Central memory CD8-positive, alpha-beta T cell (primary cell): ENCODE measurements around the gene EBF3.

Experiments
- ATAC-seq: fragments of 150-1000 bp; cut with Tn5 transposase; replicated peaks from 2 replicates; pipeline ENCODE4 v1.10.0; 2022; ENCODE audit warnings: mild to moderate bottlenecking, moderate FRiP score, moderate number of reproducible peaks; ENCODE audit not compliant: poor library complexity, severe bottlenecking; ENCODE audit errors: extremely low read depth
- DNase-seq, 2 donors: peaks; one replicate each; pipeline ENCODE4 v3.0.0; 2021; ENCODE audit warnings: low spot score in 2 of 2
- H3K27ac Mint-ChIP-seq: one replicate; pipeline ENCODE4 v1.8.0; 2022; ENCODE audit warnings: low read depth, mild to moderate bottlenecking, moderate library complexity, mixed read lengths
- H3K27me3 Mint-ChIP-seq: one replicate; pipeline ENCODE4 v1.8.0; 2022; ENCODE audit warnings: mixed read lengths
- H3K36me3 Mint-ChIP-seq: one replicate; pipeline ENCODE4 v1.8.0; 2022; ENCODE audit warnings: mild to moderate bottlenecking, moderate library complexity, mixed read lengths; ENCODE audit not compliant: insufficient read depth
- H3K4me1 Mint-ChIP-seq: one replicate; pipeline ENCODE4 v1.8.0; 2022; ENCODE audit warnings: mixed read lengths
- H3K4me3 Mint-ChIP-seq: one replicate; pipeline ENCODE4 v1.8.0; 2022; ENCODE audit warnings: mild to moderate bottlenecking, moderate library complexity, mixed read lengths
- H3K9me3 Mint-ChIP-seq: one replicate; pipeline ENCODE4 v1.8.0; 2022; ENCODE audit warnings: mixed read lengths

EBF3 gene

GRCh38 chr10:129910861-129911260, 53.2 kb downstream of the EBF3 start:
- no peak for ATAC-seq
- no peak for DNase-seq
- Mint-ChIP-seq H3K4me3 (no peak overlapping the region), H3K9me3 (no peaks in the 10 kb centered on the region), H3K27me3 (peaks cover 19% of the 10 kb centered on the region), H3K4me1 (no peaks in the 10 kb centered on the region), H3K27ac (no peak overlapping the region), H3K36me3 (no peaks in the 10 kb centered on the region)

GRCh38 chr10:129909531-129910256, 54.4 kb downstream of the EBF3 start:
- H3K27me3 Mint-ChIP-seq, result peaks cover 19% of the 10 kb centered on the region
- no peak overlapping the region for H3K4me3 Mint-ChIP-seq
- no peaks in the 10 kb centered on the region for H3K9me3 Mint-ChIP-seq
- H3K27ac Mint-ChIP-seq, result no peak overlapping the region
- DNase-seq (no peak), ATAC-seq (no peak)
- no peaks in the 10 kb centered on the region for H3K36me3 Mint-ChIP-seq
- no peaks in the 10 kb centered on the region for H3K4me1 Mint-ChIP-seq

- DNase-seq, result no peak
- Mint-ChIP-seq H3K4me3 (no peak overlapping the region), H3K4me1 (no peaks in the 10 kb centered on the region), H3K27ac (no peak overlapping the region), H3K9me3 (no peaks in the 10 kb centered on the region), H3K27me3 (peaks cover 19% of the 10 kb centered on the region), H3K36me3 (no peaks in the 10 kb centered on the region)
- no peak for ATAC-seq
Measured at GRCh38 chr10:129909080-129909479, 55.0 kb downstream of the EBF3 start.

GRCh38 chr10:129908406-129908805, 55.7 kb downstream of the EBF3 start:
- Mint-ChIP-seq H3K36me3 (no peaks in the 10 kb centered on the region), H3K27me3 (peaks cover 19% of the 10 kb centered on the region), H3K4me1 (no peaks in the 10 kb centered on the region), H3K4me3 (no peak overlapping the region), H3K27ac (no peak overlapping the region), H3K9me3 (no peaks in the 10 kb centered on the region)
- no peak for DNase-seq
- no peak for ATAC-seq

GRCh38 chr10:129905553-129905952, 58.5 kb downstream of the EBF3 start:
- Mint-ChIP-seq H3K27ac (no peak overlapping the region), H3K4me1 (no peaks in the 10 kb centered on the region), H3K27me3 (peaks cover 13% of the 10 kb centered on the region), H3K36me3 (no peaks in the 10 kb centered on the region), H3K9me3 (no peaks in the 10 kb centered on the region), H3K4me3 (no peak overlapping the region)
- no peak for ATAC-seq
- no peak for DNase-seq

GRCh38 chr10:129904323-129904722, 59.8 kb downstream of the EBF3 start:
- DNase-seq, result no peak
- H3K36me3 Mint-ChIP-seq, result no peaks in the 10 kb centered on the region
- H3K9me3 Mint-ChIP-seq, result no peaks in the 10 kb centered on the region
- no peaks in the 10 kb centered on the region for H3K4me1 Mint-ChIP-seq
- H3K4me3 Mint-ChIP-seq, result no peak overlapping the region
- no peak for ATAC-seq
- peaks cover 9% of the 10 kb centered on the region for H3K27me3 Mint-ChIP-seq
- H3K27ac Mint-ChIP-seq, result no peak overlapping the region

- Mint-ChIP-seq H3K27me3 (peaks cover 11% of the 10 kb centered on the region), H3K9me3 (no peaks in the 10 kb centered on the region)
- ATAC-seq, result no peak
Measured at GRCh38 chr10:129901389-129902006, 62.6 kb downstream of the EBF3 start.

GRCh38 chr10:129900825-129901224, 63.2 kb downstream of the EBF3 start:
- no peaks in the 10 kb centered on the region for H3K36me3 Mint-ChIP-seq
- no peak overlapping the region for H3K27ac Mint-ChIP-seq
- no peaks in the 10 kb centered on the region for H3K9me3 Mint-ChIP-seq
- ATAC-seq (no peak), DNase-seq (no peak)
- peaks cover 10% of the 10 kb centered on the region for H3K27me3 Mint-ChIP-seq
- H3K4me1 Mint-ChIP-seq, result no peaks in the 10 kb centered on the region
- H3K4me3 Mint-ChIP-seq, result no peak overlapping the region

More at GRCh38 chr10:129901389-129902006, 62.6 kb downstream of the EBF3 start:
- H3K4me3 Mint-ChIP-seq, result no peak overlapping the region
- H3K36me3 Mint-ChIP-seq, result no peaks in the 10 kb centered on the region
- no peak overlapping the region for H3K27ac Mint-ChIP-seq
- H3K4me1 Mint-ChIP-seq, result no peaks in the 10 kb centered on the region
- no peak for DNase-seq

- DNase-seq, result no peak
- ATAC-seq, result no peak
- Mint-ChIP-seq H3K4me1 (no peaks in the 10 kb centered on the region), H3K27ac (no peak overlapping the region), H3K4me3 (no peak overlapping the region), H3K27me3 (peaks cover 10% of the 10 kb centered on the region), H3K36me3 (no peaks in the 10 kb centered on the region), H3K9me3 (no peaks in the 10 kb centered on the region)
Measured at GRCh38 chr10:129899276-129900130, 64.6 kb downstream of the EBF3 start.

- DNase-seq (no peak), ATAC-seq (no peak)
- Mint-ChIP-seq H3K4me3 (no peak overlapping the region), H3K36me3 (no peaks in the 10 kb centered on the region), H3K4me1 (no peaks in the 10 kb centered on the region), H3K27ac (no peak overlapping the region), H3K9me3 (no peaks in the 10 kb centered on the region), H3K27me3 (peaks cover 10% of the 10 kb centered on the region)
Measured at GRCh38 chr10:129898706-129899268, 65.3 kb downstream of the EBF3 start.

GRCh38 chr10:129897871-129898626, 66.0 kb downstream of the EBF3 start:
- Mint-ChIP-seq H3K4me3 (no peak overlapping the region), H3K27me3 (peaks cover 10% of the 10 kb centered on the region), H3K27ac (no peak overlapping the region), H3K36me3 (no peaks in the 10 kb centered on the region), H3K9me3 (no peaks in the 10 kb centered on the region), H3K4me1 (no peaks in the 10 kb centered on the region)
- DNase-seq (no peak), ATAC-seq (no peak)

- Mint-ChIP-seq H3K36me3 (no peaks in the 10 kb centered on the region), H3K27me3 (peaks cover 10% of the 10 kb centered on the region), H3K4me1 (no peaks in the 10 kb centered on the region), H3K9me3 (no peaks in the 10 kb centered on the region), H3K27ac (no peak overlapping the region), H3K4me3 (no peak overlapping the region)
- DNase-seq (no peak), ATAC-seq (no peak)
Measured at GRCh38 chr10:129896860-129897200, 67.2 kb downstream of the EBF3 start.
